ENCODE results near the gene CASQ1.

Gene CASQ1

GRCh38 chr1:160168609-160169369 is 21.6 kb upstream of the CASQ1 start:
- Histone ChIP-seq H3K4me1 (ENCODE audit: insufficient read depth, low read length) (peaks cover 55% of the 10 kb centered on the region), H3K4me3 (ENCODE audit: low read length) (peak overlapping the region; percentile 33)

DNA sequence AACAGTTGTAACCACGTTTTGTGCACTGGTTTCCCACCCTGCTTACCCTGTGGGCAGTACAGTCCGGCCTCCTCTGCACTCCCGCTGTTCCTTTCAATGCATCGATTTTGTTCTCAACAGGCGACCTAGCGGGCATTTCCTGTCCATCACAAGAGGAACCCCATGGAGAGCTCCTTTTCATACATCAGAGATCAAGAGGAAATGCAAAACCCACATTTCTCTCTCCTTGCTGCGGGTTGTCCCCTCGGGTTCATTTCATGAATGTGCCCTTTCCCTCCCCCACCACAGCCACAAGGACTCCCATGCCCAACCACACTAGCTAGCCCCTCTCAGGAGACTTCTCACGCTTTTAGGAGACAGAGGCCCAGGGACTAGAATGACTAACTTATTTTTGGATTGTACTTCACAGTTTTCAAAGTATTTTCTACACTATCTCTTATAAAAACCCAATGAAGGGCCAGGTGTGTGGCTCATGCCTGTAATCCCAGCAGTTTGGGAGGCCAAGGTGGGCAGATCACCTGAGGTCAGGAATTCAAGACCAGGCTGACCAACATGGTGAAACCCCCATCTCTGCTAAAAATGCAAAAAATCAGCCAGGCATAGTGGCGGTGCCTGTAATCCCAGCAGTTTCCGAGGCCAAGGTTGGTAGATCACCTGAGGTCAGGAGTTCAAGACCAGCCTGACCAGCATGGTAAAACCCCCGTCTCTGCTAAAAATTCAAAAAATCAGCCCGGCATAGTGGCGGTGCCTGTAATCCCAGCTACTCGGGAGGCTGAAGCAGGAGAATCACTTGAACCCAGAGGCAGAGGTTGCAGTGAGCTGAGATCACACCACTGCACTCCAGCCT is 20.6 kb upstream of the CASQ1 start:
- H3K4me1 ChIP-seq (ENCODE audit: insufficient read depth, low read length) = peaks cover 55% of the 10 kb centered on the region

More at GRCh38 chr1:160168609-160169369, 21.6 kb upstream of the CASQ1 start:
- 35% methylated on average over 13 of the region's 13 CpGs for WGBS
- H3K9me3 ChIP-seq (ENCODE audit: insufficient read depth, low read depth, low read length) = no peaks in the 10 kb centered on the region
- H3K27me3 ChIP-seq (ENCODE audit: insufficient read depth, low read length) = no peaks in the 10 kb centered on the region; the same call in 1 of the 2 replicates
- H3K27ac ChIP-seq (ENCODE audit: low read depth, low read length) = peak overlapping the region; percentile 81
- no peaks in the 10 kb centered on the region for H3K36me3 ChIP-seq (ENCODE audit: insufficient read depth, low read length)
- H3K9ac ChIP-seq (ENCODE audit: low read depth, low read length) = peak overlapping the region; percentile 54

GRCh38 chr1:160171354-160171753 is 19.0 kb upstream of the CASQ1 start:
- Histone ChIP-seq H3K4me1 (ENCODE audit: insufficient read depth, low read length) (peaks cover 55% of the 10 kb centered on the region), H3K9ac (ENCODE audit: low read depth, low read length) (0 out of 2 replicates have a peak overlapping the region, but pooled peaks have one; percentile 8), H3K27ac (ENCODE audit: low read depth, low read length) (peak overlapping the region; percentile 94), H3K9me3 (ENCODE audit: insufficient read depth, low read depth, low read length) (no peaks in the 10 kb centered on the region), H3K36me3 (ENCODE audit: insufficient read depth, low read length) (no peaks in the 10 kb centered on the region), H3K4me3 (ENCODE audit: low read length) (no peak overlapping the region), H3K27me3 (ENCODE audit: insufficient read depth, low read length) (no peaks in the 10 kb centered on the region; the same call in 1 of the 2 replicates)
- 53% methylated on average over 4 of the region's 4 CpGs for WGBS

More for the DNA sequence above, 20.6 kb upstream of the CASQ1 start:
- peak overlapping the region; percentile 33 for H3K4me3 ChIP-seq (ENCODE audit: low read length)
- H3K27me3 ChIP-seq (ENCODE audit: insufficient read depth, low read length) = no peaks in the 10 kb centered on the region; the same call in 1 of the 2 replicates
- H3K9ac ChIP-seq (ENCODE audit: low read depth, low read length) = peak overlapping the region; percentile 60
- no peaks in the 10 kb centered on the region for H3K9me3 ChIP-seq (ENCODE audit: insufficient read depth, low read depth, low read length)
- H3K36me3 ChIP-seq (ENCODE audit: insufficient read depth, low read length) = no peaks in the 10 kb centered on the region
- H3K27ac ChIP-seq (ENCODE audit: low read depth, low read length) = peak overlapping the region; percentile 94
- 11% methylated on average over 15 of the region's 15 CpGs for WGBS

DNA sequence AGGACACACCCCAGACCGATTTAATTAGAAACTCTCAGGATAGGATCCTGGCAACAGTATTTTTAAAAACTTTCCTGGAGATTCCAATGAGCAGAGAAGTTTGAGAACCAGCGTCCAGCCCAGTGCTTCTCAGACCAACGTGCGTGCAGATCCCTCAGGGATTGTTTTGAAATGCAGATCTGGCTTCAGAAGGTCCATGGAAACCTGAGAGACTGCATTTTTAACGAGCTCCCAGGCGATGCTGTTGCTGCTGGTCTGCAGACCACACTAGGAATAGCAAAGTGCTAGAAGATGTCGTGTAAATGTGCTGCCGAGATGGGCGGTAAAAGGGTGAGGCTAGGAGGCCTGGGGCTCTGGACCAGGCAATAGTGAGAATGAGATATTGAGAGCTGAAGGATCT is 18.4 kb upstream of the CASQ1 start:
- Histone ChIP-seq H3K27ac (ENCODE audit: low read depth, low read length) (peak overlapping the region; percentile 58; the same call in 1 of the 2 replicates), H3K27me3 (ENCODE audit: insufficient read depth, low read length) (no peaks in the 10 kb centered on the region; the same call in 1 of the 2 replicates), H3K4me1 (ENCODE audit: insufficient read depth, low read length) (peaks cover 55% of the 10 kb centered on the region), H3K4me3 (ENCODE audit: low read length) (no peak overlapping the region), H3K9me3 (ENCODE audit: insufficient read depth, low read depth, low read length) (no peaks in the 10 kb centered on the region), H3K9ac (ENCODE audit: low read depth, low read length) (no peak overlapping the region), H3K36me3 (ENCODE audit: insufficient read depth, low read length) (no peaks in the 10 kb centered on the region)
- 14% methylated on average over 9 of the region's 9 CpGs for WGBS

DNA sequence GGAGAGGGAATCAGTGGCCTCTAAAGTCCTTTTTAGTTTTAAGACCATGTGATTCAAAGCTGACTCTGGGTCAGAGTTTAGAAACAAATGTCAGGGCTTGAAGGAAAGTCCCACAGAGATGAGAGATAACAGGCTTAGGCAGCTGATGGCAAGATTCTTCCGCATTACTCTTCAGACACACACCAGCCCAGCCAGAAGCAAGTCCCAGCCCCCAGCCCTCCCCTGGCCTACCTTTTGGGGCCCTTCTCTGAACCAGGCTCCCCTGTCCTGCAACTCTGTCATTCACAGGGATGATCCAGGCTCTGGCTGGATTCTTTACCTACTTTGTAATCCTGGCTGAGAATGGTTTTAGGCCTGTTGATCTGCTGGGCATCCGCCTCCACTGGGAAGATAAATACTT is 13.1 kb upstream of the CASQ1 start:
- H3K4me1 ChIP-seq (ENCODE audit: insufficient read depth, low read length) = peaks cover 18% of the 10 kb centered on the region
- 81% methylated on average over 2 of the region's 2 CpGs for WGBS

GRCh38 chr1:160177667-160178066 is 12.7 kb upstream of the CASQ1 start:
- 88% methylated on average over 1 of the region's 1 CpG for WGBS
- no peaks in the 10 kb centered on the region for H3K9me3 ChIP-seq (ENCODE audit: insufficient read depth, low read depth, low read length)
- no peak overlapping the region for H3K4me3 ChIP-seq (ENCODE audit: low read length)
- no peak overlapping the region for H3K9ac ChIP-seq (ENCODE audit: low read depth, low read length)
- H3K36me3 ChIP-seq (ENCODE audit: insufficient read depth, low read length) = no peaks in the 10 kb centered on the region
- H3K27me3 ChIP-seq (ENCODE audit: insufficient read depth, low read length) = no peaks in the 10 kb centered on the region; the same call in 1 of the 2 replicates
- no peak overlapping the region; the same call in 1 of the 2 replicates for H3K27ac ChIP-seq (ENCODE audit: low read depth, low read length)
- peaks cover 13% of the 10 kb centered on the region for H3K4me1 ChIP-seq (ENCODE audit: insufficient read depth, low read length)

More for the DNA sequence above, 13.1 kb upstream of the CASQ1 start:
- no peak overlapping the region for H3K9ac ChIP-seq (ENCODE audit: low read depth, low read length)
- no peaks in the 10 kb centered on the region for H3K36me3 ChIP-seq (ENCODE audit: insufficient read depth, low read length)
- H3K27me3 ChIP-seq (ENCODE audit: insufficient read depth, low read length) = no peaks in the 10 kb centered on the region; the same call in 1 of the 2 replicates
- no peak overlapping the region for H3K27ac ChIP-seq (ENCODE audit: low read depth, low read length)
- H3K9me3 ChIP-seq (ENCODE audit: insufficient read depth, low read depth, low read length) = no peaks in the 10 kb centered on the region
- no peak overlapping the region for H3K4me3 ChIP-seq (ENCODE audit: low read length)

DNA sequence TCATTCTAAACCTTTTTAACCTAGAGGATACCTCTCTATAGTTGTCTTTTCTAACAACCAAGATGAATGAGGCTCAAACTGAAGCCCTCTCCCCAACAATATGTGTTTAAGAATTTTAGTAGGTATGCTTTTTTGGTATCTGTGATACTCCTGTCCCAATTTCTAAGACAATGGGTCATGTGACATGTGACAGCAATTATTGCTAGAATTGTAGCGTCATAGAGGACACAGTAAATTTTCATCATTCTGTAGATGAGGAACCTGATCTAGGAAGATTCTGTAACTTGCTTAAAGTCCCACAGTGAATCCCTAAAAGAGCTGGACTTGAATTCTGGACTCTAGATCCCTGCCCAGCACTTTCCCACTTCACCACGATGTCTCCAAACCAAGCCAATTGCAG is 11.6 kb upstream of the CASQ1 start:
- 92% methylated on average over 2 of the region's 2 CpGs for WGBS
- H3K4me1 ChIP-seq (ENCODE audit: insufficient read depth, low read length) = peaks cover 12% of the 10 kb centered on the region
- no peaks in the 10 kb centered on the region for H3K36me3 ChIP-seq (ENCODE audit: insufficient read depth, low read length)
- no peak overlapping the region for H3K27ac ChIP-seq (ENCODE audit: low read depth, low read length)
- H3K9me3 ChIP-seq (ENCODE audit: insufficient read depth, low read depth, low read length) = no peaks in the 10 kb centered on the region
- no peak overlapping the region for H3K4me3 ChIP-seq (ENCODE audit: low read length)
- H3K9ac ChIP-seq (ENCODE audit: low read depth, low read length) = no peak overlapping the region
- no peaks in the 10 kb centered on the region; the same call in 1 of the 2 replicates for H3K27me3 ChIP-seq (ENCODE audit: insufficient read depth, low read length)

GRCh38 chr1:160179336-160179735 is 11.0 kb upstream of the CASQ1 start:
- no peak overlapping the region for H3K4me3 ChIP-seq (ENCODE audit: low read length)
- H3K9ac ChIP-seq (ENCODE audit: low read depth, low read length) = no peak overlapping the region
- H3K9me3 ChIP-seq (ENCODE audit: insufficient read depth, low read depth, low read length) = no peaks in the 10 kb centered on the region
- 95% methylated on average over 4 of the region's 4 CpGs for WGBS
- peaks cover 12% of the 10 kb centered on the region for H3K4me1 ChIP-seq (ENCODE audit: insufficient read depth, low read length)
- no peak overlapping the region for H3K27ac ChIP-seq (ENCODE audit: low read depth, low read length)
- no peaks in the 10 kb centered on the region for H3K27me3 ChIP-seq (ENCODE audit: insufficient read depth, low read length)
- H3K36me3 ChIP-seq (ENCODE audit: insufficient read depth, low read length) = no peaks in the 10 kb centered on the region

DNA sequence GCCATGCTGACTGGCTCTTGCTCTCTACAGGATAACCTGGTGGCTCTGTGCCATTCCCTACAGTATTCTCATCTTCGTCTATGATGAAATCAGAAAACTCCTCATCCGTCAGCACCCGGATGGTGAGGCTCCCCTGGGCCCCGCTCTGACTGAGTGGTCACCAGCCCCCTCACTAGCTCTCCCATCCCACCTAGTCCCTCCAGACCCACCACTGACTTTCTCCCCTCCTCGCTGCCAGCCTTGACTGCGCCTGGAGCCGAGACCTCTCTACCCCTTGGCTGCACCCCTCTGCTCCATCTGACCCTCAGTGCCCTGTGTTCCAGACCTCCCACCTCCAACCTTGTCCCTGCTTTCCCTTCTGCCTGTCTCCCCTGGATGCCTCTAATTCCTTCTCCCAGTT is 4.1 kb upstream of the CASQ1 start:
- no peak overlapping the region for H3K4me3 ChIP-seq (ENCODE audit: low read length)
- no peaks in the 10 kb centered on the region for H3K9me3 ChIP-seq (ENCODE audit: insufficient read depth, low read depth, low read length)
- no peak overlapping the region for H3K27ac ChIP-seq (ENCODE audit: low read depth, low read length)
- peaks cover 5% of the 10 kb centered on the region for H3K4me1 ChIP-seq (ENCODE audit: insufficient read depth, low read length)
- H3K36me3 ChIP-seq (ENCODE audit: insufficient read depth, low read length) = no peaks in the 10 kb centered on the region
- H3K9ac ChIP-seq (ENCODE audit: low read depth, low read length) = no peak overlapping the region
- 96% methylated on average over 7 of the region's 7 CpGs for WGBS
- H3K27me3 ChIP-seq (ENCODE audit: insufficient read depth, low read length) = no peaks in the 10 kb centered on the region

GRCh38 chr1:160186729-160187128 is 3.6 kb upstream of the CASQ1 start:
- Histone ChIP-seq H3K27me3 (ENCODE audit: insufficient read depth, low read length) (no peaks in the 10 kb centered on the region), H3K9ac (ENCODE audit: low read depth, low read length) (no peak overlapping the region), H3K4me3 (ENCODE audit: low read length) (no peak overlapping the region), H3K36me3 (ENCODE audit: insufficient read depth, low read length) (no peaks in the 10 kb centered on the region), H3K9me3 (ENCODE audit: insufficient read depth, low read depth, low read length) (no peaks in the 10 kb centered on the region), H3K27ac (ENCODE audit: low read depth, low read length) (no peak overlapping the region), H3K4me1 (ENCODE audit: insufficient read depth, low read length) (peaks cover 5% of the 10 kb centered on the region)
- 84% methylated on average over 2 of the region's 2 CpGs for WGBS

GRCh38 chr1:160187407-160187806 is 3.0 kb upstream of the CASQ1 start:
- WGBS = 93% methylated on average over 7 of the region's 7 CpGs
- Histone ChIP-seq H3K36me3 (ENCODE audit: insufficient read depth, low read length) (no peaks in the 10 kb centered on the region), H3K27me3 (ENCODE audit: insufficient read depth, low read length) (no peaks in the 10 kb centered on the region), H3K9me3 (ENCODE audit: insufficient read depth, low read depth, low read length) (no peaks in the 10 kb centered on the region), H3K27ac (ENCODE audit: low read depth, low read length) (no peak overlapping the region), H3K4me3 (ENCODE audit: low read length) (no peak overlapping the region), H3K9ac (ENCODE audit: low read depth, low read length) (no peak overlapping the region), H3K4me1 (ENCODE audit: insufficient read depth, low read length) (peaks cover 6% of the 10 kb centered on the region)
